ENCODE data around the gene KIRREL3.

Gene KIRREL3

DNA sequence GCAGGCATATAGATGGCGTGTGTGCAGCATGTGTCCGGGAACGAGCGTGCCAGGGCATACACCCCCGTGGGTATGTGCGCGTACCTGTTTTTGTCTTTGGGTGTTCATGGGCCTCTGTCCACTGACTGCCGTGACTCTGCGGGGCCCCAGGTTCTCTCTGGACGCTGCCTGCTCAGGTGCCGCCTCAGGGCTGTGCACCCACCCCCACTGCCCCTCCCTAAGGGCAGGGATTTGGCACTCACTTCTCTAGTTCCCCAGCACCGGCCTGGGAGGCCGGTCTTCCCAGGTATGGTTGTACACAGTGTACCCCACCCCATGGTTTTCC lies 533.6 kb downstream of the KIRREL3 start:
- no peak overlapping the region for H3K4me3 ChIP-seq (ENCODE audit: low read depth, low read length)
- TF ChIP-seq, protein P1, sequence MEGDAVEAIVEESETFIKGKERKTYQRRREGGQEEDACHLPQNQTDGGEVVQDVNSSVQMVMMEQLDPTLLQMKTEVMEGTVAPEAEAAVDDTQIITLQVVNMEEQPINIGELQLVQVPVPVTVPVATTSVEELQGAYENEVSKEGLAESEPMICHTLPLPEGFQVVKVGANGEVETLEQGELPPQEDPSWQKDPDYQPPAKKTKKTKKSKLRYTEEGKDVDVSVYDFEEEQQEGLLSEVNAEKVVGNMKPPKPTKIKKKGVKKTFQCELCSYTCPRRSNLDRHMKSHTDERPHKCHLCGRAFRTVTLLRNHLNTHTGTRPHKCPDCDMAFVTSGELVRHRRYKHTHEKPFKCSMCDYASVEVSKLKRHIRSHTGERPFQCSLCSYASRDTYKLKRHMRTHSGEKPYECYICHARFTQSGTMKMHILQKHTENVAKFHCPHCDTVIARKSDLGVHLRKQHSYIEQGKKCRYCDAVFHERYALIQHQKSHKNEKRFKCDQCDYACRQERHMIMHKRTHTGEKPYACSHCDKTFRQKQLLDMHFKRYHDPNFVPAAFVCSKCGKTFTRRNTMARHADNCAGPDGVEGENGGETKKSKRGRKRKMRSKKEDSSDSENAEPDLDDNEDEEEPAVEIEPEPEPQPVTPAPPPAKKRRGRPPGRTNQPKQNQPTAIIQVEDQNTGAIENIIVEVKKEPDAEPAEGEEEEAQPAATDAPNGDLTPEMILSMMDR (IDR thresholded peaks at IDR 0.05; ENCODE audit: low read depth, low read length): no peak

GRCh38 chr11:126466236-126467045 lies 534.1 kb downstream of the KIRREL3 start:
- H3K4me3 ChIP-seq (ENCODE audit: low read depth, low read length): no peak overlapping the region
- TF ChIP-seq, protein P1 (IDR thresholded peaks at IDR 0.05; ENCODE audit: low read depth, low read length): no peak

GRCh38 chr11:126465573-126466188 lies 534.9 kb downstream of the KIRREL3 start:
- no peak overlapping the region for H3K4me3 ChIP-seq (ENCODE audit: low read depth, low read length)
- TF ChIP-seq, protein P1 (IDR thresholded peaks at IDR 0.05; ENCODE audit: low read depth, low read length): no peak

GRCh38 chr11:126464796-126465195 lies 535.8 kb downstream of the KIRREL3 start:
- H3K4me3 ChIP-seq (ENCODE audit: low read depth, low read length): no peak overlapping the region
- TF ChIP-seq, protein P1 (IDR thresholded peaks at IDR 0.05; ENCODE audit: low read depth, low read length): no peak

GRCh38 chr11:126462422-126462821 lies 538.1 kb downstream of the KIRREL3 start:
- TF ChIP-seq, protein P1 (IDR thresholded peaks at IDR 0.05; ENCODE audit: low read depth, low read length): no peak
- no peak overlapping the region for H3K4me3 ChIP-seq (ENCODE audit: low read depth, low read length)

- TF ChIP-seq, protein P1 (IDR thresholded peaks at IDR 0.05; ENCODE audit: low read depth, low read length): no peak
- no peak overlapping the region for H3K4me3 ChIP-seq (ENCODE audit: low read depth, low read length)
Measured at GRCh38 chr11:126461996-126462395, 538.6 kb downstream of the KIRREL3 start.

DNA sequence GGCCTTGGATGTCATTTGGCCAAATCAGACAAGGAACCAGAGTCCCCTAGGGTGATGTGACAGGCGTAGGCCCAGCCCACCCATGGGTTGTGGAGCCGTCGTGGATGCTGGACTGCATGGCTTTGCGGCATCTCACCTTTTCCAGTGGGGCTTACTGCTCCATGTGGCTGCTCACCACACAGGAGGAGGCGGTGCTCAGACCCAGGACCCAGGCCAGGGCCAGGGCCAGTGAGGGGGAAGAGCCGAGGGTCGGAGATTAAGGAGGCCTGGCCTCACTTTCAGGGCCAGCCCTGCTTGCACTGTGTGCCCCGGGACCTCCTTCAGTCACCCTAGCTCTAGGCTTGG lies 539.5 kb downstream of the KIRREL3 start:
- TF ChIP-seq, protein P1 (IDR thresholded peaks at IDR 0.05; ENCODE audit: low read depth, low read length): no peak

More for the DNA sequence above, 539.5 kb downstream of the KIRREL3 start:
- no peak overlapping the region for H3K4me3 ChIP-seq (ENCODE audit: low read depth, low read length)

All from WI38 (cell line).